GM12875 (cell line): ENCODE measurements around the gene LYRM4.
"Not testable (repeated sequence)": the region's sequence is repeated elsewhere in the genome, so short reads cannot be mapped to it uniquely, and the experiment has no call there.

Source experiments
- H3K4me3 ChIP-seq: one replicate; pipeline ENCODE4 v1.5.1; 2011; ENCODE audit warnings: low read depth, low read length, control low read depth
- CTCF ChIP-seq: IDR thresholded peaks from 2 replicates; pipeline ENCODE4 v1.5.1; 2011; ENCODE audit warnings: low read depth, mild to moderate bottlenecking, control low read depth, inconsistent platforms, low read length, moderate library complexity, borderline replicate concordance; ENCODE audit not compliant: insufficient read depth

LYRM4 gene

GRCh38 chr6:5071216-5071615 is 189.5 kb downstream of the LYRM4 start:
- TF ChIP-seq CTCF, result no peak
- H3K4me3 ChIP-seq, result no peak overlapping the region

- no peak for TF ChIP-seq CTCF
- no peak overlapping the region for H3K4me3 ChIP-seq
Observed at GRCh38 chr6:5068153-5068751, 192.5 kb downstream of the LYRM4 start.

- TF ChIP-seq CTCF, result no peak
- no peak overlapping the region for H3K4me3 ChIP-seq
Observed at GRCh38 chr6:5067305-5067704, 193.4 kb downstream of the LYRM4 start.

GRCh38 chr6:5066456-5067093 is 194.2 kb downstream of the LYRM4 start:
- no peak overlapping the region for H3K4me3 ChIP-seq
- TF ChIP-seq CTCF, result no peak

- H3K4me3 ChIP-seq, result no peak overlapping the region
- no peak for TF ChIP-seq CTCF
Observed at GRCh38 chr6:5063617-5064016, 197.1 kb downstream of the LYRM4 start.

GRCh38 chr6:5061152-5061551 is 199.6 kb downstream of the LYRM4 start:
- no peak overlapping the region for H3K4me3 ChIP-seq
- no peak for TF ChIP-seq CTCF

GRCh38 chr6:5060439-5060838 is 200.3 kb downstream of the LYRM4 start:
- H3K4me3 ChIP-seq, result not testable (repeated sequence)
